HL-60 (cell line): ENCODE measurements around the gene PRKACB.

Experiments
- CTCF ChIP-seq: IDR thresholded peaks from one replicate; pipeline ENCODE4 v1.5.1; 2011; ENCODE audit warnings: low read length, control low read depth, inconsistent platforms; ENCODE audit not compliant: insufficient read depth
- POLR2AphosphoS5 ChIP-seq: IDR thresholded peaks from 2 replicates; pipeline ENCODE4 v1.6.1; 2012; ENCODE audit warnings: low read depth
- SPI1 ChIP-seq: IDR thresholded peaks from 2 replicates; pipeline ENCODE4 v1.6.1; 2012; ENCODE audit warnings: low read depth, mild to moderate bottlenecking, borderline replicate concordance

- no peak for TF ChIP-seq CTCF
- TF ChIP-seq SPI1, result no peak
- TF ChIP-seq POLR2AphosphoS5, result no peak
These were observed 2.5 kb downstream of the PRKACB start for GRCh38 chr1:84146411-84147032.
